BLaER1 treated with 17β-estradiol and CSF1 and Interleukin-3, amounts not matched to agents 10 nM and 100 nM (cell line): ENCODE measurements around the gene IZUMO2.

Source experiments
- H3K27ac ChIP-seq, 11 experiments: shearing (Covaris generic); formaldehyde crosslinking; 2 replicates each; pipeline ENCODE4 v1.8.1; 2022
- H3K27me3 ChIP-seq, 11 experiments: shearing (Covaris generic); formaldehyde crosslinking; 2 replicates each; pipeline ENCODE4 v1.8.1; 2022
- H3K36me3 ChIP-seq, 11 experiments: shearing (Covaris generic); formaldehyde crosslinking; 2 replicates each; pipeline ENCODE4 v1.8.1; 2022
- H3K4me1 ChIP-seq, 10 experiments: shearing (Covaris generic); formaldehyde crosslinking; 2 replicates each; pipeline ENCODE4 v1.8.1; 2022
- H3K4me2 ChIP-seq, 11 experiments: shearing (Covaris generic); formaldehyde crosslinking; 2 replicates each; pipeline ENCODE4 v1.8.1; 2022
- H3K4me3 ChIP-seq, 10 experiments: shearing (Covaris generic); formaldehyde crosslinking; 2 replicates each; pipeline ENCODE4 v1.8.1; 2022
- H3K9ac ChIP-seq, 11 experiments: shearing (Covaris generic); formaldehyde crosslinking; 2 replicates each; pipeline ENCODE4 v1.8.1; 2022
- H3K9me3 ChIP-seq, 11 experiments: shearing (Covaris generic); formaldehyde crosslinking; replicated peaks in 1 of 11; 2 replicates each; pipeline ENCODE4 v1.8.1; 2022
- H4K20me1 ChIP-seq, 11 experiments: shearing (Covaris generic); formaldehyde crosslinking; 2 replicates each; pipeline ENCODE4 v1.8.1; 2022
- Cebpa-rat ChIP-seq, 11 experiments: shearing (Covaris generic); IDR thresholded peaks; 2 replicates each; pipeline ENCODE4 v1.8.1; 2022

Gene IZUMO2

GRCh38 chr19:50175924-50176323 lies 12.8 kb upstream of the IZUMO2 start:
- no peak for TF ChIP-seq Cebpa-rat (IDR thresholded peaks at IDR 0.05)
- Histone ChIP-seq H3K27ac (no peak overlapping the region), H3K36me3 (no peaks in the 10 kb centered on the region), H4K20me1 (no peaks in the 10 kb centered on the region), H3K4me1 (peaks cover 10 to 19% (median 16%) of the 10 kb centered on the region in 10 experiments), H3K27me3 (no peaks in the 10 kb centered on the region), H3K4me3 (no peak overlapping the region), H3K9me3 (peaks cover 0 to 11% (median 0%) of the 10 kb centered on the region in 11 experiments; a peak in 6 of 22 replicates), H3K4me2 (no peak overlapping the region), H3K9ac (no peak overlapping the region)

- H4K20me1 ChIP-seq = no peaks in the 10 kb centered on the region
- H3K4me3 ChIP-seq = no peak overlapping the region
- H3K9me3 ChIP-seq = peaks cover 0 to 6% (median 0%) of the 10 kb centered on the region in 11 experiments; a peak in 2 of 22 replicates
- no peak overlapping the region for H3K9ac ChIP-seq
- H3K4me1 ChIP-seq = peaks cover 8 to 13% (median 11%) of the 10 kb centered on the region in 10 experiments
- no peaks in the 10 kb centered on the region for H3K36me3 ChIP-seq
- TF ChIP-seq Cebpa-rat (IDR thresholded peaks at IDR 0.05) = no peak
- H3K4me2 ChIP-seq = no peak overlapping the region
- no peak overlapping the region for H3K27ac ChIP-seq
- no peaks in the 10 kb centered on the region for H3K27me3 ChIP-seq
These were observed 11.2 kb upstream of the IZUMO2 start for GRCh38 chr19:50174100-50174793.

- H3K4me1 ChIP-seq = peaks cover 0 to 2% (median under 1%) of the 10 kb centered on the region in 10 experiments; a peak in 8 of 20 replicates
- no peak overlapping the region for H3K4me3 ChIP-seq
- no peaks in the 10 kb centered on the region for H4K20me1 ChIP-seq
- H3K9ac ChIP-seq = no peak overlapping the region
- peaks cover 0 to 6% (median 0%) of the 10 kb centered on the region in 11 experiments; a peak in 2 of 22 replicates for H3K9me3 ChIP-seq
- no peak for TF ChIP-seq Cebpa-rat (IDR thresholded peaks at IDR 0.05)
- no peak overlapping the region for H3K4me2 ChIP-seq
- no peaks in the 10 kb centered on the region for H3K27me3 ChIP-seq
- no peaks in the 10 kb centered on the region for H3K36me3 ChIP-seq
- no peak overlapping the region for H3K27ac ChIP-seq
These were observed 10.0 kb upstream of the IZUMO2 start for GRCh38 chr19:50173127-50173526.

GRCh38 chr19:50172726-50173125 lies 9.6 kb upstream of the IZUMO2 start:
- H3K36me3 ChIP-seq = no peaks in the 10 kb centered on the region
- H3K4me2 ChIP-seq = no peak overlapping the region
- H3K4me3 ChIP-seq = no peak overlapping the region
- peaks cover 0 to 6% (median 0%) of the 10 kb centered on the region in 11 experiments; a peak in 2 of 22 replicates for H3K9me3 ChIP-seq
- H3K4me1 ChIP-seq = no peaks in the 10 kb centered on the region
- H4K20me1 ChIP-seq = no peaks in the 10 kb centered on the region
- no peak overlapping the region for H3K27ac ChIP-seq
- H3K27me3 ChIP-seq = no peaks in the 10 kb centered on the region
- no peak overlapping the region for H3K9ac ChIP-seq
- no peak for TF ChIP-seq Cebpa-rat (IDR thresholded peaks at IDR 0.05)

- no peak overlapping the region for H3K9ac ChIP-seq
- H3K27me3 ChIP-seq = no peaks in the 10 kb centered on the region
- H3K27ac ChIP-seq = no peak overlapping the region
These were observed 8.7 kb upstream of the IZUMO2 start for GRCh38 chr19:50171752-50172151.

GRCh38 chr19:50167314-50167721 lies 4.2 kb upstream of the IZUMO2 start:
- Histone ChIP-seq H3K4me2 (no peak overlapping the region), H3K27me3 (no peaks in the 10 kb centered on the region), H4K20me1 (no peaks in the 10 kb centered on the region), H3K4me1 (no peaks in the 10 kb centered on the region), H3K9ac (no peak overlapping the region), H3K36me3 (no peaks in the 10 kb centered on the region), H3K27ac (no peak overlapping the region), H3K9me3 (no peaks in the 10 kb centered on the region), H3K4me3 (no peak overlapping the region)
- TF ChIP-seq Cebpa-rat (IDR thresholded peaks at IDR 0.05) = no peak

More at GRCh38 chr19:50171752-50172151, 8.7 kb upstream of the IZUMO2 start:
- Histone ChIP-seq H3K4me3 (no peak overlapping the region), H3K9me3 (peaks cover 0 to 6% (median 0%) of the 10 kb centered on the region in 11 experiments; a peak in 2 of 22 replicates), H3K4me2 (no peak overlapping the region), H4K20me1 (no peaks in the 10 kb centered on the region), H3K4me1 (no peaks in the 10 kb centered on the region), H3K36me3 (no peaks in the 10 kb centered on the region)
- no peak for TF ChIP-seq Cebpa-rat (IDR thresholded peaks at IDR 0.05)

GRCh38 chr19:50159078-50159477 lies 4.0 kb downstream of the IZUMO2 start:
- Histone ChIP-seq H3K9ac (no peak overlapping the region), H3K4me1 (peaks cover 0 to 9% (median 0%) of the 10 kb centered on the region in 10 experiments; a peak in 3 of 20 replicates), H3K36me3 (no peaks in the 10 kb centered on the region), H3K27ac (no peak overlapping the region), H3K27me3 (no peaks in the 10 kb centered on the region), H3K4me2 (no peak overlapping the region), H3K4me3 (no peak overlapping the region), H4K20me1 (no peaks in the 10 kb centered on the region), H3K9me3 (peaks cover 0 to 19% (median 8%) of the 10 kb centered on the region in 11 experiments; a peak in 15 of 22 replicates)
- no peak for TF ChIP-seq Cebpa-rat (IDR thresholded peaks at IDR 0.05)

GRCh38 chr19:50158577-50158976 lies 4.5 kb downstream of the IZUMO2 start:
- Histone ChIP-seq H4K20me1 (no peaks in the 10 kb centered on the region), H3K9me3 (peaks cover 0 to 19% (median 8%) of the 10 kb centered on the region in 11 experiments; a peak in 15 of 22 replicates), H3K27me3 (no peaks in the 10 kb centered on the region), H3K4me3 (no peak overlapping the region), H3K27ac (no peak overlapping the region), H3K9ac (no peak overlapping the region), H3K4me2 (no peak overlapping the region), H3K36me3 (no peaks in the 10 kb centered on the region), H3K4me1 (peaks cover 0 to 9% (median under 1%) of the 10 kb centered on the region in 10 experiments; a peak in 8 of 20 replicates)
- TF ChIP-seq Cebpa-rat (IDR thresholded peaks at IDR 0.05) = no peak

- peaks cover 0 to 19% (median 8%) of the 10 kb centered on the region in 11 experiments; a peak in 15 of 22 replicates for H3K9me3 ChIP-seq
- no peak overlapping the region for H3K4me2 ChIP-seq
- H4K20me1 ChIP-seq = no peaks in the 10 kb centered on the region
- no peaks in the 10 kb centered on the region for H3K27me3 ChIP-seq
- TF ChIP-seq Cebpa-rat (IDR thresholded peaks at IDR 0.05) = no peak
- H3K9ac ChIP-seq = no peak overlapping the region
- H3K4me3 ChIP-seq = no peak overlapping the region
- peaks cover 0 to 17% (median 3%) of the 10 kb centered on the region in 10 experiments; a peak in 9 of 20 replicates for H3K4me1 ChIP-seq
- H3K36me3 ChIP-seq = no peaks in the 10 kb centered on the region
- no peak overlapping the region for H3K27ac ChIP-seq
These were observed 7.5 kb downstream of the IZUMO2 start for GRCh38 chr19:50155520-50156109.
